Measurements from ENCODE around the gene RGS16.
A peak's percentile ranks its signal among the peaks of the same experiment; 100 is the strongest.

The RGS16 gene

DNA sequence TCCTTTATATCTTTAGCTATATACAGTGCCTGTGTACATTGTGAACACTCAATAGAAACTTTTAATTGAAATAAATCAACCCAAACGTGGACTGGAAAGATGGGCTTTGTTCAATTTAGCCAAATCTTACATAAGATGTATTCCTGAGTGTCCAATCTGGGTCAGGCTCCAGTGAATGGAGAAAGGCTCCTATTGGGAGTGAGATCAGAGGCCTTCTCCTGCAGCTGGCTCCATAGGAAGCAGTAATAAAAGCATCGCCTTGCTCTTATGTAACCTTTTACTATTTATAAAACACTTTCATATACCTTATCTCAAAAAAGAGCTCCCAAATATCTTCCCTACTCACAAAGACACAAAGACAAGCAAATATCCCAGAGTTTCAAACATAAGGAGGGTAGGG lies 24.9 kb upstream of the RGS16 start:
- DNase-seq: no peak

DNA sequence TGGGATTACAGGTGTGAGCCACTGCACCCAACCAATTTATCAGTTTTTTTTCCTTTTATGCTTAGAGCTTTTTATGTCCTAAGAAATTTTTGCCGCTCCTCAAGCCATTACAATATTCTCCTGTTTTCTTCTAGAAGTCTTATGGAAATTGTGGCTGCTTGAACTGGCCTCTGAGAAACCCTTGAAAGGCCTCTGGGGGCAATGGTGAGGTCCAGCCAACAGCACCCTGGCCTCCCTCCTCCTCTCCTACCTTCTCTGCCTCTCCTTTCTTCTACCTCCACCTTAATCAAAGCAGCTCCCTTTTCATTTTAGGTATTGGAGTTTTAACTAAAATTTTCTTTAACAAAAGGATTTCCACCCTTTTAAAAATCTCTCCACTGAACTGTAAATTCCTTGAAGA lies 24.5 kb upstream of the RGS16 start:
- no peak for DNase-seq

DNA sequence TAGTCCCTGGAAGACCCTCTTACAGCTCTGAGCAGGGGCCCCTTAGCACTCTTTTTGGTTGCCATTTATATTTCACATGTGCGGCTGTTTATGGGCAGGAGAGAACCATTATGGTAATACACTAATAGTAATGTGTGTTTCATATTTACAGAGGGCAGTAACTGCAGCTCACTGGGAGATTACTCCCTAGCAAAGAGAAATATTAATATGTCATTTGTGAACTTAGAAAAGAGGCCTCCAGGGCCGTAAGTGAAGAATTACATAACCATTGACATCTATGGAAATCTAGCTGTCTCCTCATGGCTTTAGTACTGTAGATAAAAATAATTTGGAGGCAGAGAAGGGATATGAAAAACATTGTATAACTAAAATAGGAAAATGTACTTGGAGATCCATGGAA lies 23.4 kb upstream of the RGS16 start:
- DNase-seq: no peak

DNA sequence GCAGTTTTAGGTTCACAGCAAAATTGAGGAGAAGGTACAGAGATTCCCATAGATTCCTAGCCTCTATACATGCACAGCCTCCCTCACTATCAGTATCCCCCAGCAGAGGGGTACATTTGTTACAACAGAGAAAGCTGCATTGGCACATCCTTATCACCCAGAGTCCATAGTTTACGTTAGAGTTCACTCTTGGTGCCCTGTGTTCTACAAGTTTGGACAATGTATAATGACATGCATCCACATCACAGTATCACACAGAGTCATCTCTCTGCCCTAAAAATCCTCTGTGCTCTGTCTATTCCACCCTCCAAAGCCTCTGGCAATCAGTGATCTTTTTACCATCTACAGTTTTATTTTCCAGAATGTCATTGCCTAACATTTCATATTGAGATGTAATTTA lies 22.3 kb upstream of the RGS16 start:
- DNase-seq: no peak

DNA sequence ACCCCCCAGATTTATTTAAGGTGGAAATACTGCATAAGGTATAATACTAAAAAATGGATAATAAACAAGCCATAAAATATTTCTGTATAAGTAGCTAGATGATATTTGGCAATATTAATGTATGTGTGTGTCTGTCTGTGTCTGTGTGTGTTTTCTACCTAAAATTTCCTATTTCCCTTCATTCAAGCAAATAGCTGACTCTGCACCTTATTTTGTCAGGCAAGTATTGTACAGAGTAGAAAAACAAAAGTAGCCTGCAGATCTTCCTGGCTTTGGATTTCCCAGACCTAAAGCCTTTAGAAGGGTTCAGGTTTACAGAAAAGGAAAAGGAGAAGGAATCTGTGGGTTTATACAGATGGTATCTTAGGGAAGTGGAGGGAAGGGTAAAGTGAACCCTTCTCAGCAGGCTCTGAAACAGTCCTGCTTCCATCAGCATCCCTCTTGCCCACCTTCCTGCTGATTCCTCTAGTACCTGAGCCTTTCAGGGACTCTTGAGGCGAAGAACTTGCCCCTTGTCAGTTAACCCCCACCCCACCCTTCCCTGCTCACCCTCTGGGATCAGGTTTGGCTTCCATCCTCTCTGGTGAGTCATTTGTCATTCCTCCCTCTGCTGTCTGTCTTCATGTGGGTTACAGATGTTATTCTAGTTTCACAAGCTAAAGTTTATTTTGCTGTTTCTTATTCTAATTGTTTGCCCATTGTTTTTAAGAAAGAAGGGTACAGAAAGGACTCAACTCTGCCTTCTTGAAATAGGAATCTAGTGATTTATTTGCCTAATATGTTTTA lies 21.7 kb upstream of the RGS16 start:
- no peak for DNase-seq

DNA sequence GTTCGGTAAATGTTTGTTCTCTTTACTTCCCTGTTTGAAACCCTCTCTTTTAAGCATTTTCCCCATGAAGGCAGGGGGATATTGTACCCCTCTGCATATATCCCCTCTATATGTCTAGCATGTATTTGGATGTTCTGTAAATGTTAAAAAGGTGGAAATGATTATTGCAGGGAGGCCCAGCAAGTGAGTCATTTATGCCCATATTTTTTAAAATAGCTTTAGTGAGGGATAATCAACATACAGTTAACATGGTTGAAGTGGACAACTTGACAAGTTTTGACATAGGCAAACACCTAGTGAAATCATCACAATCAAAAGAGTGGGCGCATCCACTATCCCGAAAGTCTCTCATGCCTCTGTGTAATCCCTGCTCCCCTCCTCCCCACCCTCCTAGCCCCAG lies 20.8 kb upstream of the RGS16 start:
- DNase-seq: no peak

DNA sequence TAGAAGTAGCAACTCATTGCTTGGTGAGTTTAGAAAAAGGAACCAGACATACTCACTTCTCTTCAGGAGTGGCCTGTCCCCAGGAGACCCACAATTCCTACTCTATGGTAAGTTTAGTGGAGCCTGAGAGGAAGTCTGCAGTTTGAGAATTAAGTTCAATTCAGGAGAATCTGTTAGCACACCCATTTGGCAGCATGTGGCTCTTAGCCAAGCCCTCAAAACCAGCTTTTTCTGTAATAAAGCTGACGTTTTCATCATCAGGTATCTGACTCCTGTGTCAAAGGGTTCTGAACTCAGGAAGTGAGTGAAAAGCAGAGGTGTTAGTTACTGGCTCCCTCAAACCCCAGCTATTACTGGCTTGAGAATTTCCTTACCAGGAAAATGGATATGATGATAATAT lies 20.4 kb upstream of the RGS16 start:
- no peak for DNase-seq

DNA sequence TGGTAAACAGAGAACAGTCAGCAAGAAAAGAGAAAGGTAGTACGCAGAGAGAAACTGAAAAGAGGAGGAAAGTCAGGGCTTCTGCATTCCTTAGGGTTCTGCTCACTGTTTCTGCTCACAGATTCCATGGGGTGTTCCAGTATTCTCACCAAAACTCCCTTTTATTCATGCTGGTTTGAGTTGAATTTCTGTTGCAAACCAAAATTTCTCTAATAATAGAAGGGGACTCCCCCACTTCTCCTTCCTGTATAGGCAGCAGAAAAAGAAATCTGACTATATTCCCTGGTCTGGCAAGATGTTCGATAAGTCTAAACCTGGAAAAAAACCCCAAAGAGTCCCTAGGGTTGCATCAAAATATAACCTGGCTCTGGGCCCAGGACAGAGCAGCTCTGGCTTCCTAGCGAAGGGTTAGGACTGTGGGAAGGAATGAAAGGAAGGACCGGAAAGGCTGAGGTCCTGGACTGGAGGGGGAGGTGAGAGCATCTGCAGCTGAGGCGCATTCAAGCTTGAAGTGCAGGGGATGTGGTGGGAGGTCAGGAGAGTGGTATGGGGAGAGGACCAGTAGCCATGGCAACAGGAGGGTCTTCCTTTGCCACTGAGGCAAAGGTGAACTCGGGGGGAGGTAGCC lies 18.8 kb upstream of the RGS16 start:
- no peak for DNase-seq

DNA sequence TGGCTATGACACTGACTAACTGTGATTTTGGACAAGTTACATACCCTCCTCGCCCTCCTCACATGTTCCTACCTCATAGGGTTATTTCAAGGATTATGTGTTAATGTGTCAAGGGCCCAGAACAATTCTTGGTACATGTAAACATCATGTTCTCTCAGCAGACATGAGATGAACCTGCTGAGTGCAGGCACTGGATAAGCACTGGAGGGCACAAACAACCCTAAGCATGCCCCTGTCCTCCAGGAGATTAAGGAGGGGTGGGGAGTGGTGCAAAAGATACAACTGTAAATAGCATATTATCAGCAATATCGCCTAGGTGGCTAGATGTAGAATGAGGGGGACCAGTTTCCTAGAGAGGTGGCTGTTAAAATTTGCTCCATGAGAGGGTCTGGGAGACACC lies 17.7 kb upstream of the RGS16 start:
- DNase-seq: no peak

DNA sequence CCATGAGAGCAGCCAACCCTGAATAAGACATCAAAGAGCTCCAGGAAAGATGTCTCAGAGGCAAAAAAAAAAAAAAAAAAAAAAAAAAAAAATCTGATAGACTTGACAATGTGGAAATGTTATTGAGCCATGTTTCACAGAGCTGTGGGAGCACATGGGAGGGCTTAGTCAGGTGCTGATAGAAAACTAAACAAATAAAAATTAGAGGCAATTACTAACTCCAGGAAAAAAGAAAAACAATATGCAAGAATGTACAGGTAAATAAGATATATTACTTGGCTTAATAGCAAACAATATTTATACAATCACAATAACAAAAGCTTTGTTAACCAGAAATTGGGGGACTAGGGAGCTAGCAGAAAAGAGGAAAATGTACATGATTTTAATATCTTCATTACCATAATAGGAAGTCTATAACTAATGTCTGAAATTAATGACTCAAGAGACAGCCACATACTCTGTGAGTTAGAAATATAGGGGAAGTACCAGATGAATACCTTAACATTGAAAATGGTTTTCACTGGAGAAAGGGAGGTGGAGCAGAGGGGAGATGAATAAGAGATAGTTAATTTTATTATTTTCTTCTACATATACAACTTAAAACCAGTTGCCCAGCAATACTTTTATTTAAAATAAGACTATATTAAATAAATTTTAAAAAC lies 16.9 kb upstream of the RGS16 start:
- no peak for DNase-seq

DNA sequence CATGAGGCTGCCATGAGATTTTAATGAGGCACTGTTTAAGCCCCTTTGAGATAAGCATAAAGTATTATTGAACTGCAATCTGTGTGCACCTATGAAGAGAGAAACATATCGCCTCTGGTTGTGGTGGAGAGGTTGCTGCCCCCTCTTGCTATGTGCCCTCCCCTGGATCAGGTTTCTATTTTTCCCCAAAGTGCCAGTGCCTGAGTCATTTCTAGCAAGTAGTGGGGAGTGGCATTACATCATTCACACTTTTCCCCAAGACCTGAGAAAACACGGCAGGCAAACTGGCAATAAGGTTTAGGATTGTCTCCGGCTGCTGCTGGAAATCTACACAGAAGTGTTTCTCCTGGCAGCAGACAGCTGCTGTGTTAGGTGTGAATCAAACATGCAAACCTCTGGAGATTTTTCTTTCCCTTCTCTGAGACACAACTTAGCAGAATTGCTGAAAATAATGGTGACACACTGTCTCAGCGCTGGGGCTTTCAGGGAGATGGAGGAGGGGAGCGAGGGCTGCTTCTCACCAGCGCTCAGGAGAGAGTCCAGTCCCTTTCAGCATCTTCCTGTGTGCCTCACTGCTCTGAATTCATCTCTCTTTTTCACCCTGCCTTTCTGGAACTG lies 13.7 kb upstream of the RGS16 start:
- no peak for DNase-seq

DNA sequence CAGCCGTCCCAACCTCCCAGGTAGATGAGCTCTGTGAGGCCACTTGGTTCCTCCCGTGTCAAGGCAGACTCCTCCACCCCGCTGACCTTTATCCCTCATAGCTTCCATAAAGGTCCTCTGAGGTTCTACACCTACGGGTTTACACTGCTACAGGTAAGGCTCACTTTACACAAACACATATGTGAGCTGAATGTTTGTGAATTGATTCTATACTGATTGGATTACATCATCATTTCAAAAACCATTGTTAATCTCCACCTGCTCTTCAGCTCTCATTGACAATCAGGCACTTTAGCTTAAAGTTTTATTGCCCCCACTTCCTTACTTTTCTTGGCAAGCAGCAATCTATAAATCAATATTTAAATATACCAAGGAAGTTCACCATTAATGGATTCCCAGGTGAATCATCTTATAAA lies 12.8 kb upstream of the RGS16 start:
- no peak for DNase-seq

DNA sequence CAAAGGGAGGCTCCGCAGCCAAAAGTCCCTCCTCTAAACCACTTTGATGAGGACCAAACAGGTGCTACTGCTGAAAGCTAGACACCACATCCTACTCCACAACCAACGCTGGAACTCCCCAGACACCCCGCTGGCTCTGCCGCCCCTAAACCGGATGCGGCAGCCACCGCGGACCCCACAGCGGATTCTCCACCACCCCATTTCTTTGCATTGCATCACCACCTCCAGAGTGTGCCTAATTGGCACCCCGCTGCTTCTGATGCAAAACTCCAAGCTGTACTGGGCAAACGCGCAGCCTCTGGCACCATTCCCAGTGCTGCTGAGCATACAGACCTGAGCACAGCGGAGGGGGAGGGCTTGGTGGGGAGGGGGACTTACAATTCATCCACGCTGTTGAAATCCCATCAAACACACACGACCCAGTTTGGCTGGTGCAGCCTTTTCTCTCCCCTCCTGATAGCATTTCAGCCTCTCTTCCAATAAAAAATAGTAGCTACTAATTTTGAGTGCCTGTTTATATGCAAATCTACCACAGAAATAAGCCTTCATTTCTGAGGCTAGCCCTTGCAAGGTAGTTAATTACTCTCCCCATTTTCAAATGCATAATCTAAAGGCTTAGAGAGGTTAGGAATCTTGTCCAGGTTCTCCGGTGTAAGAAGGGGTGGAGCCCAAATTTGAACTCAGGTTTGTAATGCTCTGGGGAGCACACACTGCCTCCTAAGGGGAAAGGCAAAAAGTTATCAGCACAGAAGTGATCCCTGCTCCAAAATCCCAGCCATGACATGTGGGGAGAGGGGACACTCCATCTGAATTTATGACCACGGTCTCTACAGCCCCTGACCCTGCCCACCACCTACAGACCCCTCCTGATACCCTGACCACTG lies 12.2 kb upstream of the RGS16 start:
- peak; percentile 89 for DNase-seq

DNA sequence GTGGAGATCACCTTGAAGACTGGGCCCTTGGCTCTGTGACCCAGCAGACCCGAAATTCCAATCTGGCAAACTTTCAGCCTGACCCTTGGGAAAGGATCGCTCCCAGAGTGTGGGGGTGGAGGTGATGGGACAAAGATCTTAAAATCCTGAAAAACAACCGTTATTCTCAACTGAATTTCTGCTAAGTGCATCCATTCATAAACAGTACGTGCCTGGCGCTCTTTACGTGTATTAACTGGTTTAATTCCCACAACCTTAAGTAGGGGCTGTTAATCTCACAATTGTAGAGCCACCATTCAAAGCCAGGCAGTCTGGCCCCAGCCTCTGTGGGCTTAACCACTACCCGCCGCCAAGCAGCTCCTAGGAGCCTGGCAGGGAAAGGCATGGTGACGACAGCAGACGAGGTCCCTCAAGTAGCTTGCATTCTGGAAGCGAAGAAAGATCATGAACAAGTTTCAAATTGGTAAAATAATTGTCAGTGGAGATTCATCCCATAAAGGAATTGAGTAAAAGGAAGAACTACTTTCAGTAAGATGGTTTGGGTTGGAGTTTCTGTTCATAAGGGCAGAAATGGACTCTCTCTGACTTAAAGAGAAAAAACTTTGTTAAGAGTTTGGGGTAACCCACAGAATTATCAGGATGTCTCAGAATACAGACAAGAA lies 11.4 kb upstream of the RGS16 start:
- DNase-seq: peak; percentile 74

DNA sequence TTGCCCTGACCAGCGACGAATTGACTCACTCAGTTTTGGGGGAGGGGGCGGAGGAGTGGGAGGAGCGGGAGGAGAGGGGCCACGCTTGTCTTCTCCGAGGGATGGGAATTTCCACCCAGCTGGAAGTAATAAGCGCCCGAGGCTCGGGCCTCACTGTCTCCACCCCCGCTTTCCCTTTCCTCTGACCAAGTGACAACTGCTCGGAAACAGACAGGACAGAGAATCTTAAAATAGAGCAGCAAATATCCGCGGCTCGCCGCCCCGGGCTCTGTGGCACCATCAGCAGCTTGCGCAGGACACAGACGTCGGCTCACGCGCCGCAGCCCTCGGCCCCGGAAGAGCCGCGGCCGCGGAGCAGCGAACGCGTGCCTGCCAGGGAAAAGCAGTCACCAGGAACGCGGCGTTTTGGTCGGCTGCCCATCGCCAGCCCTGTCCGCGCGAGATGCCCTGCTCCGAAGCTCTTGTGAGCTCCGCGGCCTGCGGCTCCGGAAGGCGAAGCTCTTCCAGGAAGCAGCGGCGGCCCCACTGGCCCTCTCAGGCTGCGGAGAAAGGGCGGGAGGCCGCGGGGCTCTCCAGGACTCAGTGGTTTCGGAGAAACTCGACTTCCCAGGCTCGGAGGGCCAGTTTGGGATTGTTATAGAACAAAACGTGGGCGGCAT lies 10.7 kb upstream of the RGS16 start:
- peak; percentile 73 for DNase-seq

DNA sequence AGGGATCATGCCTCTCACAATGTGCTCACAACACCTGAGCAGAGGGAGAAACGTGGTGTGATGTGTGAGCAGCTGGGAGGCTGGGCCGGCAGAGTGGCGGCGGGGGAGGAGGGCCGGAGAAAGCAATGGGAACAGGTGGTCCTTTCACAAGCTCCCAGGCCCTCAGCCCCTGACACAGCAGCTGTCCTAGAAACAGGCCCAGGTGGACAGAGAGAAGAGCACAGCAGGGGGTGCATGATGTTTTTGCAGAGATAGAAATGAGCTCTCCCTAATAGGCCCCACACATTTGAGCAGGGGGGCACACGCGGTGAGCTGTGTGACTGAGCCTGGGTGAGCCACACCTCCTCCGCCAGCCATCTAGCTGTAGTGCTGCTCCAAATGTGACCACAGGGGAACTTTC lies 7.6 kb upstream of the RGS16 start:
- no peak for DNase-seq

DNA sequence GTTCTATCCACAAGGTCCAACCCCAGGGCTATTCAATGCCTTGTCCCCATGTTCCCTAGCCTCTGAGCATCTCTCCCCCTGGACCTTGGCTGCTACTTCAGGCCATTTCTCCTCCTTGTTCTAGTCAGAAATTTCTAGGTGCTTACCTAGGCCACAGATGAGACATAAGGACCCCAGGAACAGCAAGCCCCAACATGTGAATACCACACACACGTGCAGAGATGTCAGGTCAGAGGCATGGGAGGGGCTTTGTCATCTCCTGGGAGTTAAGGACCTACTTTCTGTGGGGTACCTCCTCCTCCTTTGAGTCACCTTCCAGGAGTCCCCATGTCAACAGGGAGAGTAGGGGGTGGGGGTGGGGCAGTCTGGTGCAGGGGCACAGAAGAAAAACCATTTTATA lies 7.1 kb upstream of the RGS16 start:
- DNase-seq: no peak

DNA sequence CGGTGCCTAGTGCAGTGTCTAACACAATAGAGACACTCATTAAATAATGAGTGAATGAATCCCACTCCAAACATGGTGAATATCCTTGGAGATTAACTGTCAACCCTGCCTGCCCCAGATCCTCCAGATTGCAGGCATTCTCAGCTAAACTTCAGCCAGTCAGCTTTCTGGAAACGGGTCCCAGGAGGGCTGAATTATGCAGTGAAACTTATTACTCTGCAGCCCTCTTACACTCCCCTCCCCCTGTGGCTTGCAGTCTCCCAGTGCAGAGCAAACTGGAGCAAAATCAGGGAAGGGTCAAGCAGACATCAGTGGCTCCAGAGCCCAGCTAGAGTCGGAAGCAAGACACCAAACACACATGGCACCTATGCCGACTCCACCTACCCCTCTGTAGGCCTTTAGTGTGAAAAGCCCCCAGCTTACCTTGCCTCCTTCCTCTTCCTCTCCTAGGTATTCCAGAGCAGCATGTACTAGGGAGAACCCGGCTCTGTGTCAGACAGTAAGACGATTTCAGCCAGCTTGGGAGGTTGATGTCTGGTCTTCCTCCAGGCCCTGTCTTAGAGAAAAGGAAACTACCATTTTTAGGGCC lies 6.5 kb upstream of the RGS16 start:
- DNase-seq: no peak

DNA sequence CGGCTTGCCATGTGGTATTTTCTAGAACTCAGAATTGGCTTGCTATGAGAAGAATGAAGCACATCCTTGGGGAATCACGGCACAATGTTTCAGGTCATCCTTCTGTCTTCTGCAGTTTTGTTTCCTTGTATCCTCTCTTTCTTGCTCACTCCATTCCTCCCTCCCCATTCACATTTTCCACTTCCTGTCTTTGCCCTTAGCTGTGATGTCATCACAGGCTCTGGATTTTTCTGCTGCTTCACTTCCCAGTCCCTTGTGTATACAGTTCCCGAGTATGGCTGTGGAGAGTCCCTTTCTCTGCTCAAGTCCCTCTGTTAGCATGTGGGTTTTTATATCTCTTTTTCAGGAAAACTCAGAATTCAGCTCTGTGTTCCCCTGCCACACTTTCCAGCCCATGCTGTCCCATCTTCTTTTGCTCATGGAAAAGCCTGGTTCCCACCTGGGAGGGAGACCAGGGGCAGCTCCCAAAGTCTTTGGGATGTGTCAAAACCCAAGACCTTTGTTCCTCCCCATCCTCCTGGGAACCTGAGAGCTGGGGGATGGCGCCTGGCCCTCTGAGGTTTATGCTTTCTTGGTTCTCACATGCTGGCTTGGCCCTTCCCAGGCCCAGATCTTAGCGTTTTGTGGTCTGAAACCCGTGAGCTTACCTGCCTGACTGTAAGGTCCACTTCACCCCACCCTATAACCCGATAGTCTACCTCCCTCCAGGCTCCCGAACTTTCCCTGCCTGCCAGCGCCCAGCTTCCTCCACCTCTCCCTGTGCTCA lies 4.8 kb upstream of the RGS16 start:
- DNase-seq: no peak

DNA sequence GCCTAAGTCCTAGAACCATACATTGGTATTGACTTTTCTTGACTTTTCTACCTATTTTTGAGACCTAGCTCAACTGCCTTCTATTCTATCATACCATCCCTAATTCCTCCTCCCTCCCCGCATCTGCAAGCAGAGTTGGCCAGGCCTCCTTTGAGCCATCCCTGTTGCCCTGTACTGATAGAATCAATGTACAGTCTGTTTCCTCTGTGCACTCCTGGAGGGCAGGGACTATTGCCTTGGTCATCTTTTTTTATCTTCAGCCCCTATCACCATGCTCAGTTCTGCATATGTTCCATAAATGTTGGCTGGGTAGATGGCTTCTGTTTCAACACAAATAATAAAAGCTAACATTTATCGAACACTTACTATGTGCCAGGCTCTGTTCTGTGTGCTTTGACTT lies 4.0 kb upstream of the RGS16 start:
- no peak for DNase-seq

DNA sequence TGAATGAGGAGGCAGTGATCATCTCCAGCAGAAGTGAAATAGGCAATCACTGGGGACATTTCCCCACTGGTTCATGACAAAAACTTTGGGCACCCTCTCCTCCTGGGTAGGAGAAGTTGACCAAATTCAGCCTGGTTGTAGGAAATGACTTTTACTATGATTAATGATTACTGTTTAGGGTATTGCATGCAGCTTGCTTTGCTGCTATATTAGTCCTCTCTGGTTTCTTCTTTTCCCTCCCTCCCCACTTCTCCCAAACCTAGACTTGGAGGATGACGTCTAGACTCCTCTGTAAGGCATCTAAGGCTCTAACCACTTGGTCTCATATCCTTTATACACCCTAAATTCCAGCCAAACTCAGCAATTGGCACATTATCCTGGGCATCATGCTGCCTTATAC lies 3.4 kb upstream of the RGS16 start:
- no peak for DNase-seq

Data from stimulated activated CD4-positive, alpha-beta T cell treated with anti-CD3 and anti-CD28 coated beads, Interleukin-15, amount 100 ng/mL, for 24 hours (primary cell).